ENCODE results near the gene RAB17. TPM values are rescaled to one million over a fixed set of nuclear protein-coding genes. Genes with fewer than 3 reads are reported as not detected.
"Not testable (repeated sequence)": the region's sequence is repeated elsewhere in the genome, so short reads cannot be mapped to it uniquely, and the experiment has no call there.

Gene RAB17
- total and polyA plus RNA-seq, 4 donors = 3.7 to 22.3 (median 7.8) TPM

GRCh38 chr2:237616373-237616733 is 25.8 kb upstream of the RAB17 start:
- H3K27ac ChIP-seq (ENCODE audit: low read depth in 1 of 2, low read length in 2 of 2) = peak overlapping the region; percentile 86 to 93
- 29 to 31% methylated on average over 3 of the region's 3 CpGs for WGBS, 2 donors
- intact Hi-C loops (cut with DNase I) = loop anchor here in 1 of 2 donors (2.0 kb wide), 1 partner anchor 16 kb away; no protein-coding TSS in a partner anchor
- DNase-seq (no peak), ATAC-seq (ENCODE audit: low FRiP score) (no peak)
- no peaks in the 10 kb centered on the region for H3K27me3 ChIP-seq (ENCODE audit: control insufficient read depth in 1 of 2, insufficient read depth in 2 of 2, low read length in 1 of 2)
- H3K4me3 ChIP-seq (ENCODE audit: low read length in 2 of 2) = no peak overlapping the region
- no peaks in the 10 kb centered on the region for H3K9me3 ChIP-seq (ENCODE audit: control insufficient read depth, low read length)
- no peaks in the 10 kb centered on the region for H3K36me3 ChIP-seq (ENCODE audit: control insufficient read depth in 1 of 2, insufficient read depth in 2 of 2, low read length in 1 of 2)
- H3K4me1 ChIP-seq (ENCODE audit: control insufficient read depth in 1 of 2, insufficient read depth in 2 of 2, low read length in 2 of 2) = peaks cover 0 to 12% of the 10 kb centered on the region in 2 donors

GRCh38 chr2:237615631-237616249 is 25.2 kb upstream of the RAB17 start:
- H3K27ac ChIP-seq (ENCODE audit: low read depth in 1 of 2, low read length in 2 of 2) = peak overlapping the region; percentile 86 to 93
- no peaks in the 10 kb centered on the region for H3K9me3 ChIP-seq (ENCODE audit: control insufficient read depth, low read length)
- intact Hi-C loops (cut with DNase I) = loop anchor here in 1 of 2 donors (2.0 kb wide), 1 partner anchor 15 kb away; no protein-coding TSS in a partner anchor
- WGBS, 2 donors = 33 to 34% methylated on average over 4 of the region's 4 CpGs
- H3K27me3 ChIP-seq (ENCODE audit: control insufficient read depth in 1 of 2, insufficient read depth in 2 of 2, low read length in 1 of 2) = no peaks in the 10 kb centered on the region
- DNase-seq (no peak), ATAC-seq (ENCODE audit: low FRiP score) (peak; percentile 9)
- no peak overlapping the region for H3K4me3 ChIP-seq (ENCODE audit: low read length in 2 of 2)
- H3K4me1 ChIP-seq (ENCODE audit: control insufficient read depth in 1 of 2, insufficient read depth in 2 of 2, low read length in 2 of 2) = peaks cover 0 to 12% of the 10 kb centered on the region in 2 donors
- H3K36me3 ChIP-seq (ENCODE audit: control insufficient read depth in 1 of 2, insufficient read depth in 2 of 2, low read length in 1 of 2) = no peaks in the 10 kb centered on the region

GRCh38 chr2:237614151-237614720 is 23.7 kb upstream of the RAB17 start:
- Histone ChIP-seq H3K27ac (ENCODE audit: low read depth in 1 of 2, low read length in 2 of 2) (peak overlapping the region; percentile 64 to 86), H3K4me3 (ENCODE audit: low read length in 2 of 2) (no peak overlapping the region), H3K36me3 (ENCODE audit: control insufficient read depth in 1 of 2, insufficient read depth in 2 of 2, low read length in 1 of 2) (no peaks in the 10 kb centered on the region), H3K9me3 (ENCODE audit: control insufficient read depth, low read length) (no peaks in the 10 kb centered on the region), H3K27me3 (ENCODE audit: control insufficient read depth in 1 of 2, insufficient read depth in 2 of 2, low read length in 1 of 2) (no peaks in the 10 kb centered on the region), H3K4me1 (ENCODE audit: control insufficient read depth in 1 of 2, insufficient read depth in 2 of 2, low read length in 2 of 2) (peaks cover 0 to 12% of the 10 kb centered on the region in 2 donors)
- intact Hi-C loops (cut with DNase I) = no loop called here
- 89 to 91% methylated on average over 9 of the region's 9 CpGs for WGBS, 2 donors
- DNase-seq (no peak), ATAC-seq (ENCODE audit: low FRiP score) (no peak)

- no peaks in the 10 kb centered on the region for H3K9me3 ChIP-seq (ENCODE audit: control insufficient read depth, low read length)
- peaks cover 0 to 12% of the 10 kb centered on the region in 2 donors for H3K4me1 ChIP-seq (ENCODE audit: control insufficient read depth in 1 of 2, insufficient read depth in 2 of 2, low read length in 2 of 2)
- no peaks in the 10 kb centered on the region for H3K36me3 ChIP-seq (ENCODE audit: control insufficient read depth in 1 of 2, insufficient read depth in 2 of 2, low read length in 1 of 2)
- no peak for DNase-seq
- H3K27ac ChIP-seq (ENCODE audit: low read depth in 1 of 2, low read length in 2 of 2) = peak overlapping the region in 1 of 2 donors; percentile 86
- no peak for ATAC-seq (ENCODE audit: low FRiP score)
- intact Hi-C loops (cut with DNase I) = no loop called here
- H3K27me3 ChIP-seq (ENCODE audit: control insufficient read depth in 1 of 2, insufficient read depth in 2 of 2, low read length in 1 of 2) = no peaks in the 10 kb centered on the region
- H3K4me3 ChIP-seq (ENCODE audit: low read length in 2 of 2) = no peak overlapping the region
These were observed 23.1 kb upstream of the RAB17 start for GRCh38 chr2:237613679-237614078.

GRCh38 chr2:237612527-237613357 is 22.2 kb upstream of the RAB17 start:
- 96 to 98% methylated on average over 10 of the region's 10 CpGs for WGBS, 2 donors
- intact Hi-C loops (cut with DNase I) = no loop called here
- DNase-seq (no peak), ATAC-seq (ENCODE audit: low FRiP score) (no peak)
- H3K27me3 ChIP-seq (ENCODE audit: control insufficient read depth in 1 of 2, insufficient read depth in 2 of 2, low read length in 1 of 2) = no peaks in the 10 kb centered on the region
- no peaks in the 10 kb centered on the region for H3K9me3 ChIP-seq (ENCODE audit: control insufficient read depth, low read length)
- peak overlapping the region in 1 of 2 donors; percentile 2 for H3K27ac ChIP-seq (ENCODE audit: low read depth in 1 of 2, low read length in 2 of 2)
- H3K4me1 ChIP-seq (ENCODE audit: control insufficient read depth in 1 of 2, insufficient read depth in 2 of 2, low read length in 2 of 2) = peaks cover 0 to 7% of the 10 kb centered on the region in 2 donors
- H3K36me3 ChIP-seq (ENCODE audit: control insufficient read depth in 1 of 2, insufficient read depth in 2 of 2, low read length in 1 of 2) = no peaks in the 10 kb centered on the region
- no peak overlapping the region for H3K4me3 ChIP-seq (ENCODE audit: low read length in 2 of 2)

- DNase-seq; H3K4me1 ChIP-seq (ENCODE audit: control insufficient read depth in 1 of 2, insufficient read depth in 2 of 2, low read length in 2 of 2); ATAC-seq (ENCODE audit: low FRiP score); H3K36me3 ChIP-seq (ENCODE audit: control insufficient read depth in 1 of 2, insufficient read depth in 2 of 2, low read length in 1 of 2); intact Hi-C loops (cut with DNase I); H3K4me3 ChIP-seq (ENCODE audit: low read length in 2 of 2); H3K27me3 ChIP-seq (ENCODE audit: control insufficient read depth in 1 of 2, insufficient read depth in 2 of 2, low read length in 1 of 2); H3K9me3 ChIP-seq (ENCODE audit: control insufficient read depth, low read length); H3K27ac ChIP-seq (ENCODE audit: low read depth in 1 of 2, low read length in 2 of 2): not testable (repeated sequence)
- WGBS, 2 donors = 94 to 96% methylated on average over 4 of the region's 4 CpGs
These were observed 16.0 kb upstream of the RAB17 start for GRCh38 chr2:237606522-237606921.

GRCh38 chr2:237604960-237605359 is 14.4 kb upstream of the RAB17 start:
- WGBS, 2 donors = 91 to 92% methylated on average over 9 of the region's 9 CpGs
- Histone ChIP-seq H3K27ac (ENCODE audit: low read depth in 1 of 2, low read length in 2 of 2) (no peak overlapping the region), H3K27me3 (ENCODE audit: control insufficient read depth in 1 of 2, insufficient read depth in 2 of 2, low read length in 1 of 2) (no peaks in the 10 kb centered on the region), H3K4me3 (ENCODE audit: low read length in 2 of 2) (no peak overlapping the region), H3K9me3 (ENCODE audit: control insufficient read depth, low read length) (no peaks in the 10 kb centered on the region), H3K36me3 (ENCODE audit: control insufficient read depth in 1 of 2, insufficient read depth in 2 of 2, low read length in 1 of 2) (no peaks in the 10 kb centered on the region), H3K4me1 (ENCODE audit: control insufficient read depth in 1 of 2, insufficient read depth in 2 of 2, low read length in 2 of 2) (no peaks in the 10 kb centered on the region)
- intact Hi-C loops (cut with DNase I) = loop anchor here in 1 of 2 donors (5.0 kb wide), 1 partner anchor 57 kb away; no protein-coding TSS in a partner anchor
- ATAC-seq (ENCODE audit: low FRiP score) (no peak), DNase-seq (no peak)

GRCh38 chr2:237604391-237604790 is 13.9 kb upstream of the RAB17 start:
- Histone ChIP-seq H3K36me3 (ENCODE audit: control insufficient read depth in 1 of 2, insufficient read depth in 2 of 2, low read length in 1 of 2) (no peaks in the 10 kb centered on the region), H3K27me3 (ENCODE audit: control insufficient read depth in 1 of 2, insufficient read depth in 2 of 2, low read length in 1 of 2) (no peaks in the 10 kb centered on the region), H3K9me3 (ENCODE audit: control insufficient read depth, low read length) (no peaks in the 10 kb centered on the region), H3K27ac (ENCODE audit: low read depth in 1 of 2, low read length in 2 of 2) (no peak overlapping the region), H3K4me3 (ENCODE audit: low read length in 2 of 2) (no peak overlapping the region), H3K4me1 (ENCODE audit: control insufficient read depth in 1 of 2, insufficient read depth in 2 of 2, low read length in 2 of 2) (peaks cover 0 to 2% of the 10 kb centered on the region in 2 donors)
- intact Hi-C loops (cut with DNase I) = loop anchor here in 1 of 2 donors (5.0 kb wide), 1 partner anchor 58 kb away; no protein-coding TSS in a partner anchor
- DNase-seq (no peak), ATAC-seq (ENCODE audit: low FRiP score) (no peak)
- WGBS, 2 donors = 93 to 95% methylated on average over 11 of the region's 11 CpGs

All from aorta (tissue), 5 donors.